GM18873 (cell line): ENCODE results near the gene RNF227.

ENCODE experiments used
- ATAC-seq: cut with Tn5 transposase; IDR thresholded peaks from one replicate; pipeline ENCODE4 v1.9.1; 2021; ENCODE audit warnings: mild to moderate bottlenecking, moderate library complexity, moderate number of reproducible peaks; ENCODE audit not compliant: unreplicated experiment, low FRiP score

The RNF227 gene

GRCh38 chr17:7889166-7889955 lies 26.7 kb downstream of the RNF227 start:
- ATAC-seq: no peak

- no peak for ATAC-seq
Observed at GRCh38 chr17:7888184-7888920, 27.7 kb downstream of the RNF227 start, which contains the start of gene CHD3. TSS of gene CHD3 (plus strand) at chr17:7888789. CDS start at chr17:7889001, 212 bp downstream.

- ATAC-seq: no peak
Observed at GRCh38 chr17:7887482-7888183, 28.5 kb downstream of the RNF227 start.

GRCh38 chr17:7887038-7887481 lies 29.0 kb downstream of the RNF227 start:
- no peak for ATAC-seq

GRCh38 chr17:7886227-7887037 lies 29.7 kb downstream of the RNF227 start:
- ATAC-seq: no peak

- no peak for ATAC-seq
Observed at GRCh38 chr17:7885367-7886226, 30.5 kb downstream of the RNF227 start.

GRCh38 chr17:7884581-7885366 lies 31.3 kb downstream of the RNF227 start:
- ATAC-seq: no peak

- ATAC-seq: no peak
Observed at GRCh38 chr17:7883781-7884386, 32.2 kb downstream of the RNF227 start.

- ATAC-seq: no peak
Observed at GRCh38 chr17:7882629-7883028, 33.5 kb downstream of the RNF227 start.

- no peak for ATAC-seq
Observed at GRCh38 chr17:7882068-7882467, 34.0 kb downstream of the RNF227 start.

GRCh38 chr17:7881276-7882054 lies 34.6 kb downstream of the RNF227 start:
- no peak for ATAC-seq

- no peak for ATAC-seq
Observed at GRCh38 chr17:7880076-7880868, 35.8 kb downstream of the RNF227 start.

GRCh38 chr17:7878234-7878633 lies 37.9 kb downstream of the RNF227 start:
- no peak for ATAC-seq

- ATAC-seq: no peak
Observed at GRCh38 chr17:7875804-7876370, 40.2 kb downstream of the RNF227 start.

- ATAC-seq: no peak
Observed at GRCh38 chr17:7873051-7873450, 43.0 kb downstream of the RNF227 start.

GRCh38 chr17:7867881-7868329 lies 48.2 kb downstream of the RNF227 start:
- ATAC-seq: no peak
